ENCODE data around the gene TMOD1. TPM values are rescaled to one million over a fixed set of nuclear protein-coding genes. Genes with fewer than 3 reads are reported as not detected.

The TMOD1 gene
- total RNA-seq, 2 donors from 2014 or later, result 7.0 to 8.0 TPM

- TF ChIP-seq, protein P1, sequence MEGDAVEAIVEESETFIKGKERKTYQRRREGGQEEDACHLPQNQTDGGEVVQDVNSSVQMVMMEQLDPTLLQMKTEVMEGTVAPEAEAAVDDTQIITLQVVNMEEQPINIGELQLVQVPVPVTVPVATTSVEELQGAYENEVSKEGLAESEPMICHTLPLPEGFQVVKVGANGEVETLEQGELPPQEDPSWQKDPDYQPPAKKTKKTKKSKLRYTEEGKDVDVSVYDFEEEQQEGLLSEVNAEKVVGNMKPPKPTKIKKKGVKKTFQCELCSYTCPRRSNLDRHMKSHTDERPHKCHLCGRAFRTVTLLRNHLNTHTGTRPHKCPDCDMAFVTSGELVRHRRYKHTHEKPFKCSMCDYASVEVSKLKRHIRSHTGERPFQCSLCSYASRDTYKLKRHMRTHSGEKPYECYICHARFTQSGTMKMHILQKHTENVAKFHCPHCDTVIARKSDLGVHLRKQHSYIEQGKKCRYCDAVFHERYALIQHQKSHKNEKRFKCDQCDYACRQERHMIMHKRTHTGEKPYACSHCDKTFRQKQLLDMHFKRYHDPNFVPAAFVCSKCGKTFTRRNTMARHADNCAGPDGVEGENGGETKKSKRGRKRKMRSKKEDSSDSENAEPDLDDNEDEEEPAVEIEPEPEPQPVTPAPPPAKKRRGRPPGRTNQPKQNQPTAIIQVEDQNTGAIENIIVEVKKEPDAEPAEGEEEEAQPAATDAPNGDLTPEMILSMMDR (IDR thresholded peaks at IDR 0.05), result no peak
- TF ChIP-seq POLR2AphosphoS5 (IDR thresholded peaks at IDR 0.05), result no peak
- TF ChIP-seq POLR2A (IDR thresholded peaks at IDR 0.05), result no peak
- H3K4me1 ChIP-seq (replicated peaks), result no peaks in the 10 kb centered on the region
- H3K27me3 ChIP-seq (replicated peaks; ENCODE audit: insufficient read depth), result no peaks in the 10 kb centered on the region
- no peak overlapping the region for H3K4me3 ChIP-seq
- intact Hi-C loops (cut with DNase I), result no loop called here
- DNase-seq (ENCODE audit: low spot score), result no peak
- no peaks in the 10 kb centered on the region for H3K36me3 ChIP-seq
- WGBS, result 80% methylated on average over 8 of the region's 8 CpGs
- no peaks in the 10 kb centered on the region for H3K9me3 ChIP-seq
- H3K27ac ChIP-seq, result peak overlapping the region; percentile 23 to 34
These were observed 27.2 kb downstream of the TMOD1 start for GRCh38 chr9:97528529-97529230.

GRCh38 chr9:97529363-97530076 is 28.1 kb downstream of the TMOD1 start:
- Histone ChIP-seq H3K36me3 (no peaks in the 10 kb centered on the region), H3K27me3 (replicated peaks; ENCODE audit: insufficient read depth) (no peaks in the 10 kb centered on the region), H3K4me1 (replicated peaks) (no peaks in the 10 kb centered on the region), H3K27ac (peak overlapping the region; percentile 23 to 34), H3K4me3 (no peak overlapping the region), H3K9me3 (no peaks in the 10 kb centered on the region)
- intact Hi-C loops (cut with DNase I), result no loop called here
- TF ChIP-seq, protein P1 (IDR thresholded peaks at IDR 0.05), result no peak
- no peak for TF ChIP-seq POLR2AphosphoS5 (IDR thresholded peaks at IDR 0.05)
- no peak for TF ChIP-seq POLR2A (IDR thresholded peaks at IDR 0.05)
- WGBS, result 57% methylated on average over 11 of the region's 11 CpGs
- DNase-seq (ENCODE audit: low spot score), result no peak

- WGBS, result 58% methylated on average over 9 of the region's 9 CpGs
- Histone ChIP-seq H3K9me3 (no peaks in the 10 kb centered on the region), H3K27me3 (replicated peaks; ENCODE audit: insufficient read depth) (no peaks in the 10 kb centered on the region), H3K36me3 (no peaks in the 10 kb centered on the region), H3K27ac (peak overlapping the region; percentile 22 to 47), H3K4me3 (no peak overlapping the region), H3K4me1 (replicated peaks) (no peaks in the 10 kb centered on the region)
- no peak for DNase-seq (ENCODE audit: low spot score)
- intact Hi-C loops (cut with DNase I), result no loop called here
- TF ChIP-seq, protein P1 (IDR thresholded peaks at IDR 0.05), result no peak
- TF ChIP-seq POLR2AphosphoS5 (IDR thresholded peaks at IDR 0.05), result peak; percentile 25
These were observed 30.5 kb downstream of the TMOD1 start for GRCh38 chr9:97531888-97532376.

- no peak for TF ChIP-seq POLR2AphosphoS5 (IDR thresholded peaks at IDR 0.05)
- TF ChIP-seq, protein P1 (IDR thresholded peaks at IDR 0.05), result no peak
- no peak for TF ChIP-seq POLR2A (IDR thresholded peaks at IDR 0.05)
- Histone ChIP-seq H3K27ac (no peak overlapping the region), H3K4me1 (replicated peaks) (no peaks in the 10 kb centered on the region), H3K27me3 (replicated peaks; ENCODE audit: insufficient read depth) (no peaks in the 10 kb centered on the region), H3K36me3 (no peaks in the 10 kb centered on the region), H3K4me3 (no peak overlapping the region), H3K9me3 (no peaks in the 10 kb centered on the region)
- intact Hi-C loops (cut with DNase I), result no loop called here
- 85% methylated on average over 3 of the region's 3 CpGs for WGBS
- no peak for DNase-seq (ENCODE audit: low spot score)
These were observed 32.7 kb downstream of the TMOD1 start for GRCh38 chr9:97534185-97534584.
